ENCODE measurements around the gene CDH4.

CDH4 gene

GRCh38 chr20:61848851-61849250 is 596.8 kb downstream of the CDH4 start:
- H3K4me3 ChIP-seq (ENCODE audit: low read depth, low read length) = no peak overlapping the region
- in situ Hi-C loops (cut with HindIII; ENCODE audit: low sequenced_read_pairs) = no loop called here
- TF ChIP-seq CTCF (IDR thresholded peaks at IDR 0.05; ENCODE audit: low read depth, low read length) = no peak
- no peak for DNase-seq (ENCODE audit: low read depth, low spot score)

- TF ChIP-seq CTCF (IDR thresholded peaks at IDR 0.05; ENCODE audit: low read depth, low read length) = no peak
- DNase-seq (ENCODE audit: low read depth, low spot score) = no peak
- in situ Hi-C loops (cut with HindIII; ENCODE audit: low sequenced_read_pairs) = no loop called here
- no peak overlapping the region for H3K4me3 ChIP-seq (ENCODE audit: low read depth, low read length)
These were observed 597.3 kb downstream of the CDH4 start for GRCh38 chr20:61849376-61849775.

GRCh38 chr20:61849822-61850221 is 597.8 kb downstream of the CDH4 start:
- no peak overlapping the region for H3K4me3 ChIP-seq (ENCODE audit: low read depth, low read length)
- TF ChIP-seq CTCF (IDR thresholded peaks at IDR 0.05; ENCODE audit: low read depth, low read length) = no peak
- in situ Hi-C loops (cut with HindIII; ENCODE audit: low sequenced_read_pairs) = no loop called here
- DNase-seq (ENCODE audit: low read depth, low spot score) = no peak

DNA sequence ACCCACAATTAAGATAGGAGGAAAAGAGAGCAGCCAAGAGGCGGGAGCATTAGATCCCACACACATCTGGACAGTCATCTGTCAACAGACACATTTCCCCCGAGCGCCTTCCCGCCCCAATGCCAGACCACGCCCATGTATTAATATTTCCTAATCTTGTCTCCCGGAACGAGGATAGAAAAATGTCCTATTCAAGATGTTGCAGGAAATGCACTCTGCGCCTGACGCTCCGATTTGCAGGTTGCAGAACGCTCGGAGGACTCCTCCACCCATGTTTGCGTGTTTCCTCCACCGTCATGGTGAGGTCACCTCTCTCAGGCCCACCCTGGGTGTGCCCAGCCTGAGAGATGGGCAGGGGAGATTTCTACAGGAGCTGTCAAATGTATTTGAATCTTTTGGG is 598.4 kb downstream of the CDH4 start:
- no peak overlapping the region for H3K4me3 ChIP-seq (ENCODE audit: low read depth, low read length)
- in situ Hi-C loops (cut with HindIII; ENCODE audit: low sequenced_read_pairs) = no loop called here

GRCh38 chr20:61850926-61851900 is 599.2 kb downstream of the CDH4 start:
- DNase-seq (ENCODE audit: low read depth, low spot score) = no peak
- no peak overlapping the region for H3K4me3 ChIP-seq (ENCODE audit: low read depth, low read length)
- in situ Hi-C loops (cut with HindIII; ENCODE audit: low sequenced_read_pairs) = no loop called here
- no peak for TF ChIP-seq CTCF (IDR thresholded peaks at IDR 0.05; ENCODE audit: low read depth, low read length)

More for the DNA sequence above, 598.4 kb downstream of the CDH4 start:
- TF ChIP-seq CTCF (IDR thresholded peaks at IDR 0.05; ENCODE audit: low read depth, low read length) = no peak
- DNase-seq (ENCODE audit: low read depth, low spot score) = no peak

- DNase-seq (ENCODE audit: low read depth, low spot score) = no peak
- H3K4me3 ChIP-seq (ENCODE audit: low read depth, low read length) = no peak overlapping the region
- in situ Hi-C loops (cut with HindIII; ENCODE audit: low sequenced_read_pairs) = no loop called here
- TF ChIP-seq CTCF (IDR thresholded peaks at IDR 0.05; ENCODE audit: low read depth, low read length) = no peak
These were observed 600.4 kb downstream of the CDH4 start for GRCh38 chr20:61852268-61853072.

All from astrocyte of the spinal cord (primary cell).